Measurements from ENCODE around the gene DHTKD1. TPM values are rescaled to one million over a fixed set of nuclear protein-coding genes. Genes with fewer than 3 reads are reported as not detected.

Gene DHTKD1
- polyA plus RNA-seq, 1 of the 3 experiments (the other 2 are of a cell fraction): 17.7 TPM

GRCh38 chr10:12042797-12043651, 25.7 kb upstream of the DHTKD1 start, which contains the start of gene UPF2:
TSS of gene UPF2 (minus strand) at chr10:12042809. CDS start at chr10:12035423, 7,386 bp downstream.
- no peaks in the 10 kb centered on the region for H3K9me3 ChIP-seq
- H3K36me3 ChIP-seq (replicated peaks in 1 of 2; ENCODE audit: control insufficient read depth in 1 of 2, insufficient read depth in 2 of 2, low read length in 1 of 2): peaks cover 0 to 2% of the 10 kb centered on the region in 2 experiments
- CTCF ChIA-PET: interaction anchor here (0.8 kb wide), 1 partner anchor 56 kb away, joined by 3 read pairs; no protein-coding TSS in a partner anchor
- H3K4me2 ChIP-seq: peak within 1 kb of the TSS; percentile 87
- peak within 1 kb of the TSS; percentile 99 for H2AFZ ChIP-seq (ENCODE audit: low read depth)
- H3K27me3 ChIP-seq (ENCODE audit: insufficient read depth): no peaks in the 10 kb centered on the region
- H3K4me1 ChIP-seq (ENCODE audit: control insufficient read depth in 1 of 2, insufficient read depth in 2 of 2, low read depth in 1 of 2, low read length in 1 of 2): peaks cover 10 to 11% of the 10 kb centered on the region in 2 experiments; a peak in 3 of 4 replicates
- WGBS (ENCODE audit: low lambda C conversion rate): 7% methylated on average over 41 of the region's 56 CpGs
- H3K27ac ChIP-seq (ENCODE audit: low read depth in 2 of 2, low read length in 1 of 2): peak within 1 kb of the TSS; percentile 98 to 99
- peaks cover 46% of the 10 kb centered on the region for H3K79me2 ChIP-seq (ENCODE audit: insufficient read depth)
- H4K20me1 ChIP-seq (ENCODE audit: insufficient read depth): peaks cover 5% of the 10 kb centered on the region; the same call in 1 of the 2 replicates
- no peaks in the 10 kb centered on the region for H3F3A ChIP-seq (replicated peaks; ENCODE audit: insufficient read depth)
- peak; percentile 98 for DNase-seq
- peak within 1 kb of the TSS; percentile 89 to 95 for H3K4me3 ChIP-seq (ENCODE audit: low read depth in 2 of 2, low read length in 1 of 2)
- H3K9me2 ChIP-seq: no peaks in the 10 kb centered on the region
- POLR2A ChIA-PET: interaction anchor here (1.3 to 1.6 kb wide), 2 partner anchors 14 to 26 kb away, joined by 3 to 13 read pairs; partner anchors contain the start of gene DHTKD1
- H3K9ac ChIP-seq: peak within 1 kb of the TSS; percentile 100
- TF ChIP-seq NFIC (IDR thresholded peaks at IDR 0.05; ENCODE audit: borderline replicate concordance) (no peak), GATA2 (CRISPR knock-in tag; IDR thresholded peaks at IDR 0.05) (no peak), ZBTB33 (IDR thresholded peaks at IDR 0.05; ENCODE audit: borderline replicate concordance, low read depth) (peak; percentile 56; the same call in 1 of the 2 replicates), IRF3 (IDR thresholded peaks at IDR 0.05; ENCODE audit: low read depth, low read length) (no peak), RFX5 (IDR thresholded peaks at IDR 0.05; ENCODE audit: low read length) (no peak), GABPA (IDR thresholded peaks at IDR 0.05; ENCODE audit: low read depth) (peak; percentile 59), MEF2A (IDR thresholded peaks at IDR 0.05; ENCODE audit: borderline replicate concordance, low read depth) (no peak), USF1 (IDR thresholded peaks at IDR 0.05; ENCODE audit: borderline replicate concordance, low read depth) (peak; percentile 95), SIN3A (IDR thresholded peaks at IDR 0.05; ENCODE audit: borderline replicate concordance, low read depth, low read length) (0 out of 2 replicates have a peak, but pooled peaks have one; percentile 55), TEAD4 (IDR thresholded peaks at IDR 0.05; ENCODE audit: borderline replicate concordance, insufficient read depth) (no peak), TCF12 (IDR thresholded peaks at IDR 0.05) (no peak; the same call in 1 of the 2 replicates), TAF1 (IDR thresholded peaks at IDR 0.05; ENCODE audit: borderline replicate concordance, low read depth, low read length) (0 out of 2 replicates have a peak, but pooled peaks have one; percentile 29), FOXJ3 (CRISPR knock-in tag; IDR thresholded peaks at IDR 0.05) (no peak), RCOR1 (IDR thresholded peaks at IDR 0.05; ENCODE audit: low read length) (no peak; the same call in 1 of the 2 replicates), MXI1 (IDR thresholded peaks at IDR 0.05; ENCODE audit: low read depth, low read length) (peak; percentile 84), CHD2 (IDR thresholded peaks at IDR 0.05; ENCODE audit: low read length, partially characterized antibody) (peak; percentile 87), ELF1 (IDR thresholded peaks at IDR 0.05) (peak; percentile 88), RXRA (IDR thresholded peaks at IDR 0.05; ENCODE audit: borderline replicate concordance, low read depth) (no peak), JUND (IDR thresholded peaks at IDR 0.05) (no peak), CTCF (IDR thresholded peaks at IDR 0.05) (no peak), RAD21 (IDR thresholded peaks at IDR 0.05; ENCODE audit: low read length) (no peak), SMC3 (IDR thresholded peaks at IDR 0.05; ENCODE audit: low read depth, low read length) (no peak), NRF1 (IDR thresholded peaks at IDR 0.05; ENCODE audit: low read depth, low read length) (peak; percentile 94), YY1 (IDR thresholded peaks at IDR 0.05; ENCODE audit: low read depth) (peak; percentile 65)
- TF ChIP-seq, protein P1, sequence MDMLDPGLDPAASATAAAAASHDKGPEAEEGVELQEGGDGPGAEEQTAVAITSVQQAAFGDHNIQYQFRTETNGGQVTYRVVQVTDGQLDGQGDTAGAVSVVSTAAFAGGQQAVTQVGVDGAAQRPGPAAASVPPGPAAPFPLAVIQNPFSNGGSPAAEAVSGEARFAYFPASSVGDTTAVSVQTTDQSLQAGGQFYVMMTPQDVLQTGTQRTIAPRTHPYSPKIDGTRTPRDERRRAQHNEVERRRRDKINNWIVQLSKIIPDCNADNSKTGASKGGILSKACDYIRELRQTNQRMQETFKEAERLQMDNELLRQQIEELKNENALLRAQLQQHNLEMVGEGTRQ (IDR thresholded peaks at IDR 0.05; ENCODE audit: borderline replicate concordance, low read depth, low read length): peak; percentile 76
- TF ChIP-seq, protein P2, sequence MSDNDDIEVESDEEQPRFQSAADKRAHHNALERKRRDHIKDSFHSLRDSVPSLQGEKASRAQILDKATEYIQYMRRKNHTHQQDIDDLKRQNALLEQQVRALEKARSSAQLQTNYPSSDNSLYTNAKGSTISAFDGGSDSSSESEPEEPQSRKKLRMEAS (IDR thresholded peaks at IDR 0.05; ENCODE audit: low read depth): peak; percentile 98
